GM12878 (cell line): Measurements from ENCODE around the gene EVX1. TPM values are rescaled to one million over a fixed set of nuclear protein-coding genes. Genes with fewer than 3 reads are reported as not detected.

ENCODE experiments used
- ATAC-seq: fragments of 200-7000 bp; cut with Tn5 transposase; 3 replicates; pipeline ENCODE4 v1.9.1; 2020; ENCODE audit warnings: mild to moderate bottlenecking, moderate library complexity
- BruUV-seq: library from RNA; stranded (reverse); fragments of 400-500 nt; replicated peaks from 2 replicates; lab custom pipeline; 2021; lab: Mats Ljungman, UMichigan
- CTCF ChIA-PET: fragments of 300-600 bp; sonication (Branson Sonifier 250); formaldehyde crosslinking; extraction: SDS; loops from one replicate; lab custom pipeline; 2021; ENCODE audit warnings: inconsistent platforms; lab: Yijun Ruan, JAX
- POLR2A ChIA-PET: fragments of 350-600 bp; formaldehyde crosslinking; extraction: SDS; loops from one replicate; lab custom pipeline; 2021; ENCODE audit warnings: inconsistent platforms; lab: Charles Lee
- RAD21 ChIA-PET: fragments of 300-600 bp; sonication (Branson Sonifier 250); formaldehyde crosslinking; loops from one replicate; lab custom pipeline; 2023; ENCODE audit warnings: antibody characterized with exemption; ENCODE audit not compliant: unreplicated experiment; lab: Charles Lee
- SMC1A ChIA-PET: fragments of 300-600 bp; sonication (Branson Sonifier 250); formaldehyde crosslinking; loops from one replicate; lab custom pipeline; 2023; ENCODE audit not compliant: unreplicated experiment, uncharacterized antibody; lab: Charles Lee
- DNase-seq: peaks from one replicate; pipeline ENCODE4 v3.0.0-alpha.2; 2011; ENCODE audit warnings: low read depth, low spot score
- FAIRE-seq: peaks from 3 replicates; lab custom pipeline; 2011; peaks lifted over from hg19 to GRCh38; lab: Jason Lieb, UNC
- H2AFZ ChIP-seq: 2 replicates; pipeline ENCODE4 v1.6.0; 2011; ENCODE audit warnings: low read depth, low read length, control low read depth; ENCODE audit not compliant: control insufficient read depth
- H3K27ac ChIP-seq: 2 replicates; pipeline ENCODE4 v1.5.1; 2011; ENCODE audit warnings: control low read depth; ENCODE audit not compliant: control insufficient read depth, insufficient read depth
- H3K27me3 ChIP-seq, 2 experiments: replicated peaks in 1 of 2; 2 replicates each; pipeline versions ENCODE4 v1.6.0 to v1.6.1; 2011; ENCODE audit warnings: low read length in 1 of 2; ENCODE audit not compliant: control insufficient read depth in 2 of 2, insufficient read depth in 2 of 2
- H3K36me3 ChIP-seq, 2 experiments: 2 replicates each; pipeline ENCODE4 v1.5.1; 2011; ENCODE audit warnings: low read length in 1 of 2; ENCODE audit not compliant: control insufficient read depth in 2 of 2, insufficient read depth in 2 of 2
- H3K4me1 ChIP-seq: 2 replicates; pipeline ENCODE4 v1.6.1; 2011; ENCODE audit warnings: mild to moderate bottlenecking, low read length, moderate library complexity, mixed read lengths; ENCODE audit not compliant: control insufficient read depth, insufficient read depth
- H3K4me2 ChIP-seq: 2 replicates; pipeline ENCODE4 v1.6.0; 2011; ENCODE audit warnings: control low read depth; ENCODE audit not compliant: control insufficient read depth, insufficient read depth
- H3K4me3 ChIP-seq: fragments of 200-600 bp; sonication (generic); 2 replicates; pipeline ENCODE4 v1.5.1; 2016
- H3K79me2 ChIP-seq: 2 replicates; pipeline ENCODE4 v1.6.0; 2011; ENCODE audit warnings: low read length; ENCODE audit not compliant: control insufficient read depth, insufficient read depth
- H3K9ac ChIP-seq: 2 replicates; pipeline ENCODE4 v1.8.0; 2011; ENCODE audit warnings: low read length, control low read depth, mixed read lengths; ENCODE audit not compliant: control insufficient read depth, insufficient read depth
- H3K9me3 ChIP-seq: replicated peaks from 3 replicates; pipeline ENCODE4 v1.5.1; 2011; ENCODE audit warnings: mild to moderate bottlenecking, low read length; ENCODE audit not compliant: control insufficient read depth, insufficient read depth
- H4K20me1 ChIP-seq: 2 replicates; pipeline ENCODE4 v1.6.0; 2011; ENCODE audit not compliant: control insufficient read depth, insufficient read depth
- BACH1 ChIP-seq: fragments of 450-650 bp; IDR thresholded peaks from 2 replicates; pipeline ENCODE4 v1.6.1; 2017; ENCODE audit warnings: mild to moderate bottlenecking, borderline replicate concordance
- ESRRA ChIP-seq: IDR thresholded peaks from 2 replicates; pipeline ENCODE4 v1.6.1; 2012; ENCODE audit warnings: mild to moderate bottlenecking, low read length, improper control_type of control experiment
- JUND ChIP-seq: IDR thresholded peaks from 2 replicates; pipeline ENCODE4 v1.6.1; 2012; ENCODE audit warnings: low read depth, mild to moderate bottlenecking, low read length, improper control_type of control experiment, moderate library complexity
- SUZ12 ChIP-seq: fragments of 200-600 bp; sonication (generic); IDR thresholded peaks from one replicate; pipeline ENCODE4 v1.6.1; 2018; ENCODE audit warnings: antibody characterized with exemption, mild to moderate bottlenecking; ENCODE audit not compliant: unreplicated experiment
- TBL1XR1 ChIP-seq: IDR thresholded peaks from 2 replicates; pipeline ENCODE4 v1.6.1; 2012; ENCODE audit warnings: low read depth, low read length, improper control_type of control experiment
- WGBS: methylation state at CpG from one replicate; pipeline ENCODE4 v1.1.6; 2016; ENCODE audit warnings: low lambda C conversion rate; ENCODE audit not compliant: insufficient replicate concordance, insufficient coverage; ENCODE audit errors: missing lambda C conversion rate; 5-methylcytosine and 5-hydroxymethylcytosine counted together
- in situ Hi-C: fragments of 300-500 bp; cut with MboI; formaldehyde crosslinking; loops from 9 replicates; pipeline ENCODE4 v1.14.3; 2018; ENCODE audit warnings: mixed read lengths
- intact Hi-C: fragments of 100-400 bp; cut with micrococcal nuclease; formaldehyde crosslinking; loops from one replicate; pipeline ENCODE4 v1.14.2; 2022; ENCODE audit not compliant: unreplicated experiment
- polyA plus RNA-seq, 11 experiments: library from polyadenylated mRNA; depleted of rRNA in 4 of 11; unstranded in 6 of 11; stranded (reverse) in 5 of 11; fragments of >200 nt; fragmentation: Nextera tagmentation in 4 of 11; fragmentation: Illumina TruSeq in 1 of 11; extraction: Ambion mirVana in 4 of 11; extraction: Trizol in 1 of 11; gene quantifications; 1 replicate in 1 of 11; 2 replicates in 10 of 11; pipeline versions ENCODE4 v1.2.1 to v1.2.3, GENCODE V29; 2011 to 2016; ENCODE audit warnings: inconsistent platforms in 2 of 11, missing spikeins in 2 of 11, low read depth in 1 of 11
- total RNA-seq, 4 experiments: library from RNA; depleted of rRNA in 3 of 4; stranded (reverse); fragments of >200 nt in 3 of 4; fragmentation: Illumina TruSeq in 1 of 4; extraction: Trizol in 1 of 4; gene quantifications; 2 replicates each; pipeline versions ENCODE4 v1.2.1 to v1.2.3, GENCODE V29; 2013 to 2021
- TF ChIP-seq, protein P1 (sequence below): fragments of 450-650 bp; IDR thresholded peaks from 2 replicates; pipeline ENCODE4 v1.6.1; 2017; ENCODE audit warnings: mild to moderate bottlenecking, moderate library complexity

The EVX1 gene
- total and polyA plus RNA-seq, 10 of the 15 experiments (the other 5 are each of a cell fraction or from before 2014, with no cell fraction given): not detected

DNA sequence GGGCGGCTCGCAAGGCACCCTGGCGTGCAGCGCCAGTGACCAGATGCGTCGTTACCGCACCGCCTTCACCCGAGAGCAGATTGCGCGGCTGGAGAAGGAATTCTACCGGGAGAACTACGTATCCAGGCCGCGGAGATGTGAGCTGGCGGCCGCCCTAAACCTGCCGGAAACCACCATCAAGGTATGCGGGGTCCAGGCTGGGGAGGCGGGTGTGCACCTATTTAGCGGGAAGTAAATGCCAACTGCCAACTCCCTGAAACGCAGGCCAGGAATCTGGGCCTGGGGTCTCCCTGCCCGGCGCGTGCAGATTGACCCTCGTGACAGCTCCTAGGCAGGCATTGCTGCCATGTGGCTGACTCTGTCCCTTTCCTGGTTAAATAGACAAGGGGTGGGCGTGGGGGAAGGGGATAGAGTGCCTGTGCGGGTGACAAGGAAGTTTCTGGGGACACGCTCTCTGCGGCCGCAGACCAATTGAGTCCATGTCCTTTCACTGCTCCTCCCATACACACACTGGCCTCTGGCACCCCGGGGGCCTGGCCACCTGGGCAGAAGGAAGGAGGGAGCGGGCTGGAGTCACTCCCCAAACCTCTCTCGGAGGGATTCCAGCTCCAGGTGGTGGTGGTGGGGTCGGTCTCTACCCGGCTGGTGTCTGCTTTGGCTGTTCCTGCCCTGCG, 2.7 kb downstream of the EVX1 start (continued):
- TF ChIP-seq, protein P1, sequence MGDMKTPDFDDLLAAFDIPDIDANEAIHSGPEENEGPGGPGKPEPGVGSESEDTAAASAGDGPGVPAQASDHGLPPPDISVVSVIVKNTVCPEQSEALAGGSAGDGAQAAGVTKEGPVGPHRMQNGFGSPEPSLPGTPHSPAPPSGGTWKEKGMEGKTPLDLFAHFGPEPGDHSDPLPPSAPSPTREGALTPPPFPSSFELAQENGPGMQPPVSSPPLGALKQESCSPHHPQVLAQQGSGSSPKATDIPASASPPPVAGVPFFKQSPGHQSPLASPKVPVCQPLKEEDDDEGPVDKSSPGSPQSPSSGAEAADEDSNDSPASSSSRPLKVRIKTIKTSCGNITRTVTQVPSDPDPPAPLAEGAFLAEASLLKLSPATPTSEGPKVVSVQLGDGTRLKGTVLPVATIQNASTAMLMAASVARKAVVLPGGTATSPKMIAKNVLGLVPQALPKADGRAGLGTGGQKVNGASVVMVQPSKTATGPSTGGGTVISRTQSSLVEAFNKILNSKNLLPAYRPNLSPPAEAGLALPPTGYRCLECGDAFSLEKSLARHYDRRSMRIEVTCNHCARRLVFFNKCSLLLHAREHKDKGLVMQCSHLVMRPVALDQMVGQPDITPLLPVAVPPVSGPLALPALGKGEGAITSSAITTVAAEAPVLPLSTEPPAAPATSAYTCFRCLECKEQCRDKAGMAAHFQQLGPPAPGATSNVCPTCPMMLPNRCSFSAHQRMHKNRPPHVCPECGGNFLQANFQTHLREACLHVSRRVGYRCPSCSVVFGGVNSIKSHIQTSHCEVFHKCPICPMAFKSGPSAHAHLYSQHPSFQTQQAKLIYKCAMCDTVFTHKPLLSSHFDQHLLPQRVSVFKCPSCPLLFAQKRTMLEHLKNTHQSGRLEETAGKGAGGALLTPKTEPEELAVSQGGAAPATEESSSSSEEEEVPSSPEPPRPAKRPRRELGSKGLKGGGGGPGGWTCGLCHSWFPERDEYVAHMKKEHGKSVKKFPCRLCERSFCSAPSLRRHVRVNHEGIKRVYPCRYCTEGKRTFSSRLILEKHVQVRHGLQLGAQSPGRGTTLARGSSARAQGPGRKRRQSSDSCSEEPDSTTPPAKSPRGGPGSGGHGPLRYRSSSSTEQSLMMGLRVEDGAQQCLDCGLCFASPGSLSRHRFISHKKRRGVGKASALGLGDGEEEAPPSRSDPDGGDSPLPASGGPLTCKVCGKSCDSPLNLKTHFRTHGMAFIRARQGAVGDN: no peak
- TF ChIP-seq TBL1XR1 (no peak), ESRRA (no peak), BACH1 (no peak)

GRCh38 chr7:27245798-27246691, 3.4 kb downstream of the EVX1 start:
- Histone ChIP-seq H3K4me1 (no peaks in the 10 kb centered on the region), H3K27ac (no peak overlapping the region), H3K79me2 (no peaks in the 10 kb centered on the region), H3K36me3 (no peaks in the 10 kb centered on the region), H3K27me3 (peaks cover 24 to 33% of the 10 kb centered on the region in 2 experiments), H3K9ac (no peak overlapping the region), H3K4me3 (no peak overlapping the region), H3K9me3 (no peaks in the 10 kb centered on the region; the same call in 2 of the 3 replicates), H2AFZ (no peak overlapping the region), H3K4me2 (no peak overlapping the region), H4K20me1 (no peaks in the 10 kb centered on the region)
- in situ Hi-C loops (no loop called here), intact Hi-C loops (no loop called here)
- TF ChIP-seq SUZ12 (peak; percentile 82), JUND (no peak)
- 24% methylated on average over 61 of the region's 90 CpGs for WGBS
- FAIRE-seq: no peak
- CTCF ChIA-PET: no interaction called here
- no peak for DNase-seq
- BruUV-seq: no TSS peak
- SMC1A ChIA-PET: no interaction called here
- no peak for ATAC-seq
- POLR2A ChIA-PET: no interaction called here
- RAD21 ChIA-PET: no interaction called here
